OCI-LY7 (cell line): Measurements from ENCODE around the gene DPF3. TPM values are rescaled to one million over a fixed set of nuclear protein-coding genes. Genes with fewer than 3 reads are reported as not detected.

ENCODE experiments used
- BruUV-seq: library from RNA; stranded (reverse); fragments of 400-500 nt; replicated peaks from 2 replicates; lab custom pipeline; 2021; lab: Mats Ljungman, UMichigan
- CTCF ChIA-PET: fragments of 300-600 bp; sonication (Branson Sonifier 250); formaldehyde crosslinking; loops from one replicate; lab custom pipeline; 2022; ENCODE audit warnings: antibody characterized with exemption; ENCODE audit not compliant: unreplicated experiment; lab: Charles Lee
- POLR2A ChIA-PET: fragments of 300-600 bp; sonication (Branson Sonifier 250); formaldehyde crosslinking; loops from one replicate; lab custom pipeline; 2022; ENCODE audit warnings: antibody characterized with exemption; lab: Charles Lee
- DNase-seq: peaks from one replicate; pipeline ENCODE4 v3.0.0-alpha.2; 2015; ENCODE audit warnings: low spot score
- H2AFZ ChIP-seq: fragments of 200-600 bp; sonication (generic), shearing (Covaris generic); 2 replicates; pipeline ENCODE4 v1.6.1; 2014; ENCODE audit warnings: mild to moderate bottlenecking, antibody characterized with exemption, low read length, moderate library complexity
- H3K27ac ChIP-seq: fragments of 200-600 bp; sonication (generic); 2 replicates; pipeline ENCODE4 v1.5.1; 2014; ENCODE audit warnings: mixed run types, low read depth, mild to moderate bottlenecking, moderate library complexity, low read length, inconsistent platforms; ENCODE audit not compliant: poor library complexity, severe bottlenecking
- H3K36me3 ChIP-seq: fragments of 200-600 bp; sonication (generic); 2 replicates; pipeline ENCODE4 v1.6.1; 2014; ENCODE audit warnings: mild to moderate bottlenecking, antibody characterized with exemption, low read length, moderate library complexity, mixed read lengths; ENCODE audit not compliant: insufficient read depth
- H3K4me1 ChIP-seq: fragments of 200-600 bp; sonication (generic); 2 replicates; pipeline ENCODE4 v1.5.1; 2014; ENCODE audit warnings: mild to moderate bottlenecking, low read length; ENCODE audit not compliant: insufficient read depth, poor library complexity, severe bottlenecking
- H3K4me2 ChIP-seq: fragments of 200-600 bp; sonication (generic); 2 replicates; pipeline ENCODE4 v1.6.1; 2014; ENCODE audit warnings: mild to moderate bottlenecking, low read length
- H3K4me3 ChIP-seq: fragments of 200-600 bp; sonication (generic); 2 replicates; pipeline ENCODE4 v1.5.1; 2014; ENCODE audit warnings: mild to moderate bottlenecking, low read depth, low read length; ENCODE audit not compliant: poor library complexity, severe bottlenecking
- H3K79me2 ChIP-seq: fragments of 200-600 bp; sonication (generic); 2 replicates; pipeline ENCODE4 v1.6.1; 2016; ENCODE audit warnings: low read depth, mild to moderate bottlenecking, low read length, moderate library complexity, mixed read lengths; ENCODE audit not compliant: insufficient read depth
- H3K9me2 ChIP-seq: fragments of 200-600 bp; sonication (generic); 2 replicates; pipeline ENCODE4 v1.6.1; 2016; ENCODE audit warnings: mild to moderate bottlenecking, low read length, mixed read lengths; ENCODE audit not compliant: insufficient read depth
- H3K9me3 ChIP-seq: fragments of 200-600 bp; sonication (generic); 2 replicates; pipeline ENCODE4 v1.6.1; 2014; ENCODE audit warnings: mild to moderate bottlenecking, mixed run types, low read length, mixed read lengths
- H4K20me1 ChIP-seq: fragments of 200-600 bp; sonication (generic); 2 replicates; pipeline ENCODE4 v1.6.1; 2014; ENCODE audit warnings: mild to moderate bottlenecking, antibody characterized with exemption, low read length, moderate library complexity, mixed read lengths; ENCODE audit not compliant: insufficient read depth
- CTCF ChIP-seq: fragments of 200-600 bp; sonication (generic); conservative IDR thresholded peaks from 2 replicates; pipeline ENCODE4 v1.5.1; 2014; ENCODE audit warnings: mild to moderate bottlenecking, antibody characterized with exemption, low read length, moderate library complexity, mixed read lengths
- EZH2phosphoT487 ChIP-seq: fragments of 200-600 bp; sonication (generic); IDR thresholded peaks from 2 replicates; pipeline ENCODE4 v1.6.1; 2018; ENCODE audit warnings: low read depth, borderline replicate concordance, mild to moderate bottlenecking, mixed run types, antibody characterized with exemption, low read length, moderate library complexity, mixed read lengths
- intact Hi-C: fragments of 100-400 bp; cut with micrococcal nuclease; formaldehyde crosslinking; loops from one replicate; pipeline ENCODE4 v1.10.0; 2022; ENCODE audit not compliant: unreplicated experiment
- total RNA-seq, 2 experiments: library from RNA; depleted of rRNA in 1 of 2; stranded (reverse); fragments of >200 nt in 1 of 2; shearing (Covaris generic) in 1 of 2; gene quantifications; 2 replicates each; pipeline ENCODE4 v1.2.3, GENCODE V29; 2014 to 2022

Gene DPF3
- total RNA-seq, 2 experiments from 2014 or later: 0.42 TPM; not detected in 1

GRCh38 chr14:72736308-72736707 lies 157.6 kb downstream of the DPF3 start:
- Histone ChIP-seq H3K9me2 (no peaks in the 10 kb centered on the region), H3K4me2 (no peak overlapping the region)
- CTCF ChIA-PET: no interaction called here

GRCh38 chr14:72732022-72732780 lies 161.7 kb downstream of the DPF3 start:
- H3K79me2 ChIP-seq: no peaks in the 10 kb centered on the region
- intact Hi-C loops: no loop called here

More at GRCh38 chr14:72736308-72736707, 157.6 kb downstream of the DPF3 start:
- intact Hi-C loops: no loop called here
- H3K36me3 ChIP-seq: no peaks in the 10 kb centered on the region
- H3K4me3 ChIP-seq: no peak overlapping the region
- H3K9me3 ChIP-seq: no peaks in the 10 kb centered on the region
- no peak overlapping the region for H2AFZ ChIP-seq
- POLR2A ChIA-PET: interaction anchor here (0.6 to 0.7 kb wide), 2 partner anchors 280 to 526 kb away, joined by 4 to 5 read pairs; no protein-coding TSS in a partner anchor
- H4K20me1 ChIP-seq: no peaks in the 10 kb centered on the region
- BruUV-seq: no TSS peak
- H3K79me2 ChIP-seq: no peaks in the 10 kb centered on the region
- no peak for DNase-seq
- no peak for TF ChIP-seq EZH2phosphoT487
- no peak for TF ChIP-seq CTCF
- no peaks in the 10 kb centered on the region for H3K4me1 ChIP-seq
- no peak overlapping the region for H3K27ac ChIP-seq

More at GRCh38 chr14:72732022-72732780, 161.7 kb downstream of the DPF3 start:
- CTCF ChIA-PET: no interaction called here
- BruUV-seq: no TSS peak
- no peaks in the 10 kb centered on the region for H3K4me1 ChIP-seq
- no peak overlapping the region for H3K27ac ChIP-seq
- no peak for DNase-seq
- no peaks in the 10 kb centered on the region for H3K36me3 ChIP-seq
- H3K4me3 ChIP-seq: no peak overlapping the region
- no peaks in the 10 kb centered on the region for H4K20me1 ChIP-seq
- no peak overlapping the region for H2AFZ ChIP-seq
- TF ChIP-seq CTCF: no peak
- TF ChIP-seq EZH2phosphoT487: no peak
- no peak overlapping the region for H3K4me2 ChIP-seq
- no peaks in the 10 kb centered on the region for H3K9me2 ChIP-seq
- POLR2A ChIA-PET: no interaction called here
- no peaks in the 10 kb centered on the region for H3K9me3 ChIP-seq
